AG10803 (cell line): ENCODE data around the gene EBNA1BP2.
A peak's percentile ranks its signal among the peaks of the same experiment; 100 is the strongest.
"Not testable (repeated sequence)": the region's sequence is repeated elsewhere in the genome, so short reads cannot be mapped to it uniquely, and the experiment has no call there.

Experiments
- DNase-seq: peaks from one replicate; pipeline ENCODE4 v3.0.0; 2010; ENCODE audit warnings: low read depth
- H3K4me3 ChIP-seq: 2 replicates; pipeline ENCODE4 v1.5.1; 2011; ENCODE audit warnings: mild to moderate bottlenecking, low read length, control low read depth
- TF ChIP-seq, protein P1 (sequence below): conservative IDR thresholded peaks from 2 replicates; pipeline ENCODE4 v1.5.1; 2011; ENCODE audit warnings: mild to moderate bottlenecking, low read length, control low read depth, inconsistent platforms

EBNA1BP2 gene

DNA sequence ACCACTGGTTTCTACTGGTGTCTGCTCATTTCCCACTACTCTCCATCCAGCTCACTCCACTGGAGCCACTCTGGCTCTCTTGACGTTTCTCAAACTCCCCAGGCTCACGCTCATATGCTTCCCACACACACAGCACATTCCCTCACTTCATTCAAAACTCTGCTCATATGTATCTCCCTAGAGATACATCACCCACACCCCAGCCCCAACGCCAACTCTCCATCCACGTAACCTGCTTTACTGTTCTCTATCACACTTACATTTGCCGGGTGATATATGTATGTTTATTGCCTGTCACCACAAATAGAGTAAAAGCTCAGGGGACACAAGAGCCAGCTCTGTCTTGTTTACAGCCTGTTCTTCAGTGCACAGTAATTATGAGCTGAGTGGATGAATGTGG lies 22.2 kb downstream of the EBNA1BP2 start:
- no peak for DNase-seq
- H3K4me3 ChIP-seq: no peak overlapping the region
- TF ChIP-seq, protein P1, sequence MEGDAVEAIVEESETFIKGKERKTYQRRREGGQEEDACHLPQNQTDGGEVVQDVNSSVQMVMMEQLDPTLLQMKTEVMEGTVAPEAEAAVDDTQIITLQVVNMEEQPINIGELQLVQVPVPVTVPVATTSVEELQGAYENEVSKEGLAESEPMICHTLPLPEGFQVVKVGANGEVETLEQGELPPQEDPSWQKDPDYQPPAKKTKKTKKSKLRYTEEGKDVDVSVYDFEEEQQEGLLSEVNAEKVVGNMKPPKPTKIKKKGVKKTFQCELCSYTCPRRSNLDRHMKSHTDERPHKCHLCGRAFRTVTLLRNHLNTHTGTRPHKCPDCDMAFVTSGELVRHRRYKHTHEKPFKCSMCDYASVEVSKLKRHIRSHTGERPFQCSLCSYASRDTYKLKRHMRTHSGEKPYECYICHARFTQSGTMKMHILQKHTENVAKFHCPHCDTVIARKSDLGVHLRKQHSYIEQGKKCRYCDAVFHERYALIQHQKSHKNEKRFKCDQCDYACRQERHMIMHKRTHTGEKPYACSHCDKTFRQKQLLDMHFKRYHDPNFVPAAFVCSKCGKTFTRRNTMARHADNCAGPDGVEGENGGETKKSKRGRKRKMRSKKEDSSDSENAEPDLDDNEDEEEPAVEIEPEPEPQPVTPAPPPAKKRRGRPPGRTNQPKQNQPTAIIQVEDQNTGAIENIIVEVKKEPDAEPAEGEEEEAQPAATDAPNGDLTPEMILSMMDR: no peak

DNA sequence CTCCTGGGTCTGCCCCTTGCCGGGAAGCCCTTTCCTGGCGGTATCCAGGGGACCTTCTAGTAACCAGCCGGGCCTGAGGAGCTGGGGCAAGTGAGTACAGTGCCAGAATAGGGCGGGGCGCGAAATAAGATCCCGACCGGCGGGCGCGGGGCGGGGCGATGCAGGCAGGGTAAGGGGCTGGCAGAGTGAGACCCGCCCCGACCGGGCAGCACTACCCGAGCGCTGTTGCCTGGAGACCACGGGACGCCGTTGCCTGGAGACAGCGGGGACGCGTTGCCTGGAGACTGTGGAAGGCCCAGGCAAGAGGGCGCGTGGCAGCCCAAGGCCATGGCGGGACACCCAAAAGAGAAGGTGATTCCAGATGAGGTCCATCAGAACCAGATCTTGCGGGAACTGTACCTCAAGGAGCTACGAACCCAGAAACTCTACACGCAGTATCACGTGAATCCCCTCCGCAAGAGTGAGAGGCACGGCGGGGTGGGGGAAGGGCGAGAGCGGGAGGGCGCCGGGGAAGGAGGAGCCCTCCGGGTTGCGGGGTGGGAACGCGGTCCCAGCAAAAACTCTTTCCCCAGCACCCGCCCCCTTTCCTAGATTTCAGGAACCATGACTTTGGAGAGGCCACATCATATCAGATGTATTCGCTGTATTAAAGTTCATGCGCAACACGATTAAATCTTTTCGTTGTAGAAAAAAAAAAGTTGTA lies 24.3 kb downstream of the EBNA1BP2 start:
- H3K4me3 ChIP-seq: peak overlapping the region; percentile 68
- peak; percentile 35 for DNase-seq
- TF ChIP-seq, protein P1: no peak

GRCh38 chr1:43144237-43144636 lies 27.9 kb downstream of the EBNA1BP2 start:
- DNase-seq: peak; percentile 25
- no peak overlapping the region for H3K4me3 ChIP-seq
- TF ChIP-seq, protein P1: no peak

GRCh38 chr1:43143441-43143888 lies 28.6 kb downstream of the EBNA1BP2 start:
- TF ChIP-seq, protein P1: peak; percentile 31
- no peak overlapping the region for H3K4me3 ChIP-seq
- no peak for DNase-seq

GRCh38 chr1:43140583-43140982 lies 31.5 kb downstream of the EBNA1BP2 start:
- DNase-seq: no peak
- TF ChIP-seq, protein P1: no peak
- no peak overlapping the region for H3K4me3 ChIP-seq

DNA sequence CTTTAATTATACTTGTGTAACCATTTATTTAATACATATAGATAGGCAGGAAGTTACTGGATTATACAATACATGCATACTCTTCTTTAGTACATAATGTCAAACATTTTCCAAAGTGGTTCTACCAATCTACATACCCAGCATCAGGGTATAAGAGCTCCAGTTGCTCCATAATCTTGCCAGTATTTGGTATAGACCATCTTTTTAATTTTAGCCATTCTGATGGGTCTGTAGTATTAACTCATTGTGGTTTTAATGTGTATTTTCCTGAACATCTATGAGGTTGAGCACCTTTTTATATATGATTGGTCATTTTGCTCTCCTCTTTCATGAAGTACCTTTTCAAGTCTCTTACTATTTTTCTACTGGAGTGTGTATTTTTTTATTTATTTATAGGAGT lies 32.1 kb downstream of the EBNA1BP2 start:
- H3K4me3 ChIP-seq: no peak overlapping the region
- TF ChIP-seq, protein P1: no peak
- no peak for DNase-seq

DNA sequence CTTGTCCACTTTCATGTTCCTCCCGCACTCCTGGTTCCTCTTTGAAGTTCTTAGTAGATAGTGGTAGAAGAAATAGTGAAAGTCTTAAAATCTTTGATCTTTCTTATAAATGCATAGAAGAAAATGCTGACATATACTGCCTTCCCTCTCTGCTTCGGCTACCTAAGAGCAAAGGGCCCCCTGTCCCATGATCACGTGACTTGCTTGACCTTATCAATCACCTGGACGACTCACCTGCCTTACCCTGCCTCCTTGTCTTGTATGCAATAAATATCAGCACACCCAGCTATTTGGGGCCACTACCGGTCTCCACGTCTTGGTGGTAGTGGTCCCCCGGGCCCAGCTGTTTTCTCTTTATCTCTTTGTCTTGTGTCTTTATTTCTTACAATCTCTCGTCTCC lies 32.8 kb downstream of the EBNA1BP2 start:
- DNase-seq, H3K4me3 ChIP-seq: not testable (repeated sequence)
